Measurements from ENCODE around the gene YRDC.
A peak's percentile ranks its signal among the peaks of the same experiment; 100 is the strongest.

The YRDC gene

GRCh38 chr1:37807220-37807554 is 821 bp downstream of the YRDC start:
- CTCF ChIA-PET: interaction anchor here (3.0 kb wide), 1 partner anchor 54 kb away, joined by 17 read pairs; no protein-coding TSS in a partner anchor
- TF ChIP-seq CTCF (IDR thresholded peaks at IDR 0.05; ENCODE audit: insufficient read depth, low read length, missing control alignments): no peak
- POLR2A ChIA-PET: interaction anchor here (0.9 to 1.7 kb wide), 5 partner anchors 9 to 1769 kb away, joined by 3 to 13 read pairs (median 3); partner anchors contain the start of genes CDCA8, MTF1 and PABPC4
- DNase-seq (ENCODE audit: low read depth, low spot score): no peak
- peak overlapping the region; percentile 84 for H3K4me3 ChIP-seq (ENCODE audit: low read depth, low read length)

- POLR2A ChIA-PET: no interaction called here
- TF ChIP-seq CTCF (IDR thresholded peaks at IDR 0.05; ENCODE audit: insufficient read depth, low read length, missing control alignments): no peak
- DNase-seq (ENCODE audit: low read depth, low spot score): no peak
- CTCF ChIA-PET: no interaction called here
- no peak overlapping the region for H3K4me3 ChIP-seq (ENCODE audit: low read depth, low read length)
Measured at GRCh38 chr1:37802439-37802838, 5.6 kb downstream of the YRDC start.

- POLR2A ChIA-PET: interaction anchor here (3.2 kb wide), 1 partner anchor 10 kb away, joined by 13 read pairs; the partner anchor contains the start of genes C1orf122 and YRDC
- no peak for TF ChIP-seq CTCF (IDR thresholded peaks at IDR 0.05; ENCODE audit: insufficient read depth, low read length, missing control alignments)
- H3K4me3 ChIP-seq (ENCODE audit: low read depth, low read length): no peak overlapping the region
- peak; percentile 46 for DNase-seq (ENCODE audit: low read depth, low spot score)
- CTCF ChIA-PET: no interaction called here
Measured at GRCh38 chr1:37797750-37798345, 10.2 kb downstream of the YRDC start.

- DNase-seq (ENCODE audit: low read depth, low spot score): no peak
- CTCF ChIA-PET: no interaction called here
- POLR2A ChIA-PET: no interaction called here
- no peak overlapping the region; the same call in 1 of the 2 replicates for H3K4me3 ChIP-seq (ENCODE audit: low read depth, low read length)
- TF ChIP-seq CTCF (IDR thresholded peaks at IDR 0.05; ENCODE audit: insufficient read depth, low read length, missing control alignments): no peak
Measured at GRCh38 chr1:37795340-37796125, 12.5 kb downstream of the YRDC start.

- ChIA-PET POLR2A (no interaction called here), CTCF (no interaction called here)
- H3K4me3 ChIP-seq (ENCODE audit: low read depth, low read length): peak overlapping the region; percentile 6
- TF ChIP-seq CTCF (IDR thresholded peaks at IDR 0.05; ENCODE audit: insufficient read depth, low read length, missing control alignments): no peak
- no peak for DNase-seq (ENCODE audit: low read depth, low spot score)
Measured at GRCh38 chr1:37794372-37795339, 13.4 kb downstream of the YRDC start.

Data from AG04449 (cell line).